SU-DHL-6 (cell line): Measurements from ENCODE around the gene MOCS3.

Experiments used
- H2AFZ ChIP-seq: fragments of 200-600 bp; sonication (generic); 2 replicates; pipeline ENCODE4 v1.6.1; 2014; ENCODE audit warnings: low read depth, mild to moderate bottlenecking, moderate library complexity, mixed read lengths, antibody characterized with exemption, low read length; ENCODE audit not compliant: severe bottlenecking
- H3F3A ChIP-seq: fragments of 200-600 bp; shearing (Covaris generic); 2 replicates; pipeline ENCODE4 v1.6.0; 2016; ENCODE audit warnings: antibody characterized with exemption, mild to moderate bottlenecking; ENCODE audit not compliant: insufficient read depth
- H3K27ac ChIP-seq: fragments of 200-600 bp; sonication (generic); 2 replicates; pipeline ENCODE4 v1.5.1; 2016; ENCODE audit warnings: low read depth, mild to moderate bottlenecking, low read length, moderate library complexity, mixed read lengths
- H3K27me3 ChIP-seq: fragments of 200-600 bp; sonication (generic), shearing (Covaris generic); 2 replicates; pipeline ENCODE4 v1.6.0; 2014; ENCODE audit warnings: mild to moderate bottlenecking, low read length
- H3K36me3 ChIP-seq: fragments of 200-600 bp; sonication (generic); 2 replicates; pipeline ENCODE4 v1.6.1; 2014; ENCODE audit warnings: mild to moderate bottlenecking, low read length, mixed read lengths
- H3K4me2 ChIP-seq: fragments of 300-600, 200-600 bp; shearing (Covaris generic), sonication (generic); 2 replicates; pipeline ENCODE4 v1.6.0; 2014; ENCODE audit warnings: low read length, low read depth, mild to moderate bottlenecking; ENCODE audit not compliant: poor library complexity, severe bottlenecking
- H3K4me3 ChIP-seq: fragments of 200-600 bp; sonication (generic); 2 replicates; pipeline ENCODE4 v1.5.1; 2014; ENCODE audit warnings: antibody characterized with exemption, low read length, mild to moderate bottlenecking, mixed read lengths; ENCODE audit not compliant: insufficient read depth, poor library complexity, severe bottlenecking
- H3K79me2 ChIP-seq: fragments of 200-600 bp; sonication (generic); 2 replicates; pipeline ENCODE4 v1.6.1; 2014; ENCODE audit warnings: mild to moderate bottlenecking, low read length, moderate library complexity; ENCODE audit not compliant: insufficient read depth
- H3K9ac ChIP-seq: fragments of 200-600 bp; sonication (generic); 2 replicates; pipeline ENCODE4 v1.7.0; 2014; ENCODE audit warnings: mild to moderate bottlenecking, low read length
- H3K9me2 ChIP-seq: fragments of 200-600 bp; sonication (generic); replicated peaks from 2 replicates; pipeline ENCODE4 v1.6.1; 2014; ENCODE audit warnings: low read length; ENCODE audit not compliant: insufficient read depth
- H3K9me3 ChIP-seq: fragments of 200-600 bp; sonication (generic); 2 replicates; pipeline ENCODE4 v1.6.1; 2014; ENCODE audit warnings: low read length, mixed read lengths; ENCODE audit not compliant: insufficient read depth
- H4K20me1 ChIP-seq: fragments of 200-600 bp; sonication (generic); 2 replicates; pipeline ENCODE4 v1.6.1; 2014; ENCODE audit warnings: low read depth, mild to moderate bottlenecking, antibody characterized with exemption, low read length, moderate library complexity, mixed read lengths
- EZH2phosphoT487 ChIP-seq: fragments of 200-600 bp; sonication (generic), shearing (Covaris generic); conservative IDR thresholded peaks from 2 replicates; pipeline ENCODE4 v1.6.1; 2018; ENCODE audit warnings: mild to moderate bottlenecking, antibody characterized with exemption, low read length, moderate library complexity, mixed read lengths
- TF ChIP-seq, protein P1 (sequence below): fragments of 200-600 bp; sonication (generic); IDR thresholded peaks from one replicate; pipeline ENCODE4 v1.5.1; 2017; ENCODE audit warnings: antibody characterized with exemption, mild to moderate bottlenecking, low read length, moderate library complexity; ENCODE audit not compliant: insufficient read depth, poor library complexity, severe bottlenecking

MOCS3 gene

GRCh38 chr20:51001430-51002265, 43.0 kb downstream of the MOCS3 start:
- Histone ChIP-seq H3K79me2 (no peaks in the 10 kb centered on the region), H3K9me2 (no peaks in the 10 kb centered on the region), H3K27me3 (no peaks in the 10 kb centered on the region), H3K4me2 (no peak overlapping the region), H3K27ac (no peak overlapping the region), H4K20me1 (no peaks in the 10 kb centered on the region), H3K4me3 (no peak overlapping the region), H3K9me3 (no peaks in the 10 kb centered on the region), H3K9ac (no peak overlapping the region), H3K36me3 (no peaks in the 10 kb centered on the region), H2AFZ (no peak overlapping the region), H3F3A (no peaks in the 10 kb centered on the region)
- TF ChIP-seq EZH2phosphoT487 = no peak
- TF ChIP-seq, protein P1, sequence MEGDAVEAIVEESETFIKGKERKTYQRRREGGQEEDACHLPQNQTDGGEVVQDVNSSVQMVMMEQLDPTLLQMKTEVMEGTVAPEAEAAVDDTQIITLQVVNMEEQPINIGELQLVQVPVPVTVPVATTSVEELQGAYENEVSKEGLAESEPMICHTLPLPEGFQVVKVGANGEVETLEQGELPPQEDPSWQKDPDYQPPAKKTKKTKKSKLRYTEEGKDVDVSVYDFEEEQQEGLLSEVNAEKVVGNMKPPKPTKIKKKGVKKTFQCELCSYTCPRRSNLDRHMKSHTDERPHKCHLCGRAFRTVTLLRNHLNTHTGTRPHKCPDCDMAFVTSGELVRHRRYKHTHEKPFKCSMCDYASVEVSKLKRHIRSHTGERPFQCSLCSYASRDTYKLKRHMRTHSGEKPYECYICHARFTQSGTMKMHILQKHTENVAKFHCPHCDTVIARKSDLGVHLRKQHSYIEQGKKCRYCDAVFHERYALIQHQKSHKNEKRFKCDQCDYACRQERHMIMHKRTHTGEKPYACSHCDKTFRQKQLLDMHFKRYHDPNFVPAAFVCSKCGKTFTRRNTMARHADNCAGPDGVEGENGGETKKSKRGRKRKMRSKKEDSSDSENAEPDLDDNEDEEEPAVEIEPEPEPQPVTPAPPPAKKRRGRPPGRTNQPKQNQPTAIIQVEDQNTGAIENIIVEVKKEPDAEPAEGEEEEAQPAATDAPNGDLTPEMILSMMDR = no peak

GRCh38 chr20:51002633-51003032, 44.0 kb downstream of the MOCS3 start:
- Histone ChIP-seq H2AFZ (no peak overlapping the region), H3K36me3 (no peaks in the 10 kb centered on the region), H3K4me2 (no peak overlapping the region), H3K27me3 (no peaks in the 10 kb centered on the region), H3K4me3 (no peak overlapping the region), H3K9me2 (no peaks in the 10 kb centered on the region), H3K79me2 (no peaks in the 10 kb centered on the region), H3F3A (no peaks in the 10 kb centered on the region), H3K9ac (no peak overlapping the region), H3K9me3 (no peaks in the 10 kb centered on the region), H4K20me1 (no peaks in the 10 kb centered on the region), H3K27ac (no peak overlapping the region)
- TF ChIP-seq EZH2phosphoT487 = no peak
- TF ChIP-seq, protein P1 = no peak

DNA sequence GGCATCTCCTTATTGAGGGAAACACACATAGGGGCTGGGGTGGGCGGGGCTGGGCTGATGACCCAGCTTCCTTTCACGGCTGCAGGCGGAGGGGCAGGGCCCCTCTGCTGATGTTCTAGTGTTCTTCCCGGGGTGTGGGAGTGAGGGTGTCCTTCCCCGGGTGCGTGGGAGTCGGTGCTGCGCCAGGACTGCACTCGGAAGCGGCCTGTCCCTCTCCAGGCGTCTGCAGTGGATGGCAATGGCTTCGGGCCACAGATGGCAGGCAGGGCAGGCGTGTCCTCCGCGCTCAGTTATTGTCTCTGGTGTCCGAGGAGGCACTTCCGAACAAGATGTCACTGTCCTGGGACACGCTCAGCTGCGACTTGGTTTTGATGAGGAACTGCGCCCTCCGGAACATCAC, 45.1 kb downstream of the MOCS3 start:
- Histone ChIP-seq H3K4me2 (no peak overlapping the region), H3K27me3 (no peaks in the 10 kb centered on the region), H3K79me2 (no peaks in the 10 kb centered on the region), H3K9me3 (no peaks in the 10 kb centered on the region), H3K27ac (no peak overlapping the region), H3K4me3 (no peak overlapping the region), H3K36me3 (no peaks in the 10 kb centered on the region), H4K20me1 (no peaks in the 10 kb centered on the region), H3K9ac (no peak overlapping the region), H2AFZ (no peak overlapping the region), H3F3A (no peaks in the 10 kb centered on the region), H3K9me2 (no peaks in the 10 kb centered on the region)
- TF ChIP-seq, protein P1 = no peak
- no peak for TF ChIP-seq EZH2phosphoT487
